Measurements from ENCODE around the gene MTFMT. TPM values are rescaled to one million over a fixed set of nuclear protein-coding genes. Genes with fewer than 3 reads are reported as not detected.

The MTFMT gene
- total and polyA plus RNA-seq, 2 of the 4 experiments (the other 2 are of a cell fraction): 8.9 to 21.3 TPM

DNA sequence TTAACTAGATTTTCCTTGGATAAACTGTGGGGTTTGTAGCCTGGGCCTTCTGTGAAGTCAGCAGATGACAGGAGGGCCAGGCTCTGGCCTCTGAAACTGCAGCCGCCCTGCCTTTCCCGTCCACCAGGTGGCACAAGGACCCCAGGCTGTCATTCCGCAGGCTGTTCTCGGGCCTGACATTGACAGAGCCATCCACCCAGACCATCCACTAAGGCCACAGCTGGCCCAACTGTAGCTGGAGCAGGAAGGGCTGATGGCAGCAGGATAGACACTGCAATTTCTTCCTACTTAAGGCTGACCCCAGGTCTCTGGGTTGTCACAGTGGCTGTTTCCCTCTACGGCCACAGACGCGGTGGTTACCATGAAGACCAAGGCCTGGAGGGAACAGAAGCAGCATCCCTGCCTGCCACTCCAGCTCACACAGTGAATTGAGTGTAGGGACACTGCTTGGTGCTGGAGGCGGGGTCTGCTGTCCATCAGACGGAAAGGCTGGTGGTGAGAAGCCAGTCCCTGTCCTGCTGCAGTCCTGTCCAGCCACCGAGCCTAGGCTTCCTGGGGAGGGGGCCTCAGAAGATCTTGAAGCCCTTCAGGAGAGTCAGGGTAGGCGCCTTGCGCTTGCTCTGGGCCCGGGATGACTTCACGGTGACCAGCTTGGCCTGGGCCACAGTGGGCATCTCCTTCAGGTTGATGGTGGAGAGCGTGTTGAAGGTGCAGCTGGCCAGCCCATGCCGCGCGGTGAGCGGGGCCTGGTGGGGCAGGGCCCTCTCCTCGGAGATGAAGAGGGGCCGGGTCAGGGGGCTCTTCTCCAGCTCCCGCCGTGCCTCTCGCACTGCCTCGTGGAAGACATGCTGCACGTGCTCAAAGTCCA is 25.1 kb upstream of the MTFMT start (continued):
- TF ChIP-seq MAZ (IDR thresholded peaks at IDR 0.05; ENCODE audit: borderline replicate concordance, low read depth, low read length): no peak
- no peak for TF ChIP-seq MAFK (IDR thresholded peaks at IDR 0.05; ENCODE audit: low read depth, low read length)
- TF ChIP-seq POLR2A (IDR thresholded peaks at IDR 0.05; ENCODE audit: low read depth, low read length): 0 out of 2 replicates have a peak, but pooled peaks have one; percentile 42

DNA sequence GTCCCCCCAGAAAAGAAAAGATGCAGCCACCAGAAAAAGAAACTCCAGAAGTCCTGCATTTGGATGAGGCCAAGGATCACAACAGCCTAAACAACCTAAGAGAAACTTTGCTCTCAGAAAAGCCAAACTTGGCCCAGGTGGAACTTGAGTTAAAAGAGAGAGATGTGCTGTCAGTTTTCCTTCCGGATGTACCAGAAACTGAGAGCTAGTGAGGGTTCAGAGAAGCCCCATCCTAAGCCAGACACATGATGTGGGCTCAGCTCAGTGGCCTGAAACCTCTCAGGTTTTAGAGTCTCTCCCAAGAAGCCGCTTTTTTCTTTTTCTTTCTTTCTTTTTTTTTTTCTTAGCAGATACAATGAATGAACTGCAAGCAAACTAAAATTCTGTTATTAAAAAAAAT is 23.5 kb upstream of the MTFMT start:
- Histone ChIP-seq H3K14ac (replicated peaks; ENCODE audit: low read depth, low read length) (no peak overlapping the region), H3K4ac (ENCODE audit: low read depth, low read length) (no peak overlapping the region), H2BK15ac (ENCODE audit: low read depth, low read length) (no peak overlapping the region), H3K79me1 (ENCODE audit: low read depth in 1 of 2, low read length in 2 of 2) (no peaks in the 10 kb centered on the region; a peak in 1 of 4 replicates), H2AK9ac (replicated peaks; ENCODE audit: low read depth, low read length, poor library complexity) (no peak overlapping the region), H4K8ac (ENCODE audit: low read depth in 2 of 2, low read length in 2 of 2) (no peak overlapping the region), H4K5ac (ENCODE audit: low read depth, low read length) (no peak overlapping the region), H2BK5ac (ENCODE audit: low read depth, low read length, poor library complexity, severe bottlenecking) (no peak overlapping the region), H3K4me3 (ENCODE audit: insufficient read depth, low read depth, low read length) (no peak overlapping the region), H3K27me3 (ENCODE audit: control insufficient read depth, insufficient read depth, low read length) (no peaks in the 10 kb centered on the region), H3K36me3 (ENCODE audit: control insufficient read depth, insufficient read depth, low read length) (no peaks in the 10 kb centered on the region), H2BK20ac (ENCODE audit: low read depth, low read length) (no peak overlapping the region), H3K18ac (ENCODE audit: low read depth, low read length) (no peak overlapping the region), H2BK120ac (ENCODE audit: low read depth, low read length) (no peak overlapping the region), H3K9me3 (ENCODE audit: control insufficient read depth, insufficient read depth, low read length) (no peaks in the 10 kb centered on the region), H4K91ac (ENCODE audit: insufficient read depth, low read depth, low read length) (no peak overlapping the region), H3K23ac (ENCODE audit: low read depth, low read length) (no peak overlapping the region), H3K56ac (ENCODE audit: extremely low read depth, insufficient read depth, low read length) (no peak overlapping the region), H2AK5ac (ENCODE audit: low read depth, low read length) (no peak overlapping the region), H3K9me1 (ENCODE audit: insufficient read depth, low read length) (peaks cover 26% of the 10 kb centered on the region), H3K4me2 (ENCODE audit: low read depth, low read length) (no peak overlapping the region), H3K4me1 (ENCODE audit: control insufficient read depth, insufficient read depth, low read length) (peaks cover 26% of the 10 kb centered on the region), H2AFZ (replicated peaks; ENCODE audit: low read length, poor library complexity) (no peak overlapping the region), H4K20me1 (ENCODE audit: insufficient read depth, low read length) (no peaks in the 10 kb centered on the region), H3K27ac (ENCODE audit: insufficient read depth, low read length) (no peak overlapping the region), H3K9ac (ENCODE audit: low read depth, low read length) (no peak overlapping the region)
- DNase-seq (no peak), ATAC-seq (ENCODE audit: low read depth) (no peak)
- intact Hi-C loops (cut with micrococcal nuclease) (no loop called here), in situ Hi-C loops (cut with MboI; ENCODE audit: low sequenced_read_pairs) (loop anchor here (5.0 kb wide), 1 partner anchor 34 kb away; no protein-coding TSS in a partner anchor), dilution Hi-C loops (cut with HindIII; ENCODE audit: low sequenced_read_pairs, unreplicated experiment) (no loop called here)
- 80% methylated on average over 1 of the region's 2 CpGs; no CpG with 5 or more reads in 1 of the 2 experiments for WGBS, 2 experiments (ENCODE audit: extremely low coverage in 2 of 2, insufficient read length in 1 of 2)
- no TSS peak for BruUV-seq (replicated peaks)
- ChIA-PET CTCF (interaction anchor here (0.7 to 4.9 kb wide), 5 partner anchors 14 to 96 kb away, joined by 3 to 74 read pairs (median 6); no protein-coding TSS in a partner anchor), POLR2A (ENCODE audit: unreplicated experiment) (interaction anchor here (0.7 kb wide), 1 partner anchor 33 kb away, joined by 6 read pairs; no protein-coding TSS in a partner anchor)
- TF ChIP-seq POLR2A (IDR thresholded peaks at IDR 0.05; ENCODE audit: low read depth, low read length) (no peak), CEBPB (IDR thresholded peaks at IDR 0.05; ENCODE audit: low read depth, low read length) (no peak), MAFK (IDR thresholded peaks at IDR 0.05; ENCODE audit: low read depth, low read length) (no peak), MXI1 (IDR thresholded peaks at IDR 0.05; ENCODE audit: borderline replicate concordance, low read depth, low read length) (no peak), MAZ (IDR thresholded peaks at IDR 0.05; ENCODE audit: borderline replicate concordance, low read depth, low read length) (no peak), FOS (IDR thresholded peaks at IDR 0.05; ENCODE audit: low read depth, low read length) (no peak), ELK1 (IDR thresholded peaks at IDR 0.05; ENCODE audit: borderline replicate concordance, low read depth, low read length) (no peak), CHD1 (IDR thresholded peaks at IDR 0.05; ENCODE audit: low read depth, low read length) (no peak), RAD21 (IDR thresholded peaks at IDR 0.05; ENCODE audit: low read length) (no peak), RFX5 (IDR thresholded peaks at IDR 0.05; ENCODE audit: low read depth, low read length) (no peak), NFE2L2 (IDR thresholded peaks at IDR 0.05; ENCODE audit: low read depth, low read length) (no peak), RCOR1 (IDR thresholded peaks at IDR 0.05; ENCODE audit: insufficient replicate concordance, low read length) (no peak)
- TF ChIP-seq, protein P1, sequence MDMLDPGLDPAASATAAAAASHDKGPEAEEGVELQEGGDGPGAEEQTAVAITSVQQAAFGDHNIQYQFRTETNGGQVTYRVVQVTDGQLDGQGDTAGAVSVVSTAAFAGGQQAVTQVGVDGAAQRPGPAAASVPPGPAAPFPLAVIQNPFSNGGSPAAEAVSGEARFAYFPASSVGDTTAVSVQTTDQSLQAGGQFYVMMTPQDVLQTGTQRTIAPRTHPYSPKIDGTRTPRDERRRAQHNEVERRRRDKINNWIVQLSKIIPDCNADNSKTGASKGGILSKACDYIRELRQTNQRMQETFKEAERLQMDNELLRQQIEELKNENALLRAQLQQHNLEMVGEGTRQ (IDR thresholded peaks at IDR 0.05; ENCODE audit: low read depth, low read length): no peak

Data from IMR-90 (cell line).